SK-N-SH (cell line): ENCODE results near the gene SYT5. TPM values are rescaled to one million over a fixed set of nuclear protein-coding genes. Genes with fewer than 3 reads are reported as not detected.

Source experiments
- CTCF ChIA-PET: fragments of 300-600, 350-600 bp; formaldehyde crosslinking; extraction: SDS; loops from one replicate; lab custom pipeline; 2021; lab: Yijun Ruan, JAX
- POLR2A ChIA-PET: fragments of 350-600 bp; sonication (Branson Sonifier 250); formaldehyde crosslinking; extraction: SDS; loops from one replicate; lab custom pipeline; 2020; ENCODE audit warnings: antibody characterized with exemption, inconsistent platforms; lab: Yijun Ruan, JAX
- DNase-seq: peaks from one replicate; pipeline ENCODE4 v3.0.0; 2012
- H2AFZ ChIP-seq: fragments of 200-600 bp; sonication (generic); 2 replicates; pipeline ENCODE4 v1.8.1; 2016; ENCODE audit warnings: antibody characterized with exemption, mild to moderate bottlenecking, low read depth
- H3F3A ChIP-seq: fragments of 200-600 bp; sonication (generic); replicated peaks from 2 replicates; pipeline ENCODE3; 2016; ENCODE audit warnings: antibody characterized with exemption, mild to moderate bottlenecking; ENCODE audit not compliant: insufficient read depth
- H3K27ac ChIP-seq, 2 experiments: fragments of 200-500 bp in 1 of 2; fragments of 200-600 bp in 1 of 2; sonication (Bioruptor generic) in 1 of 2; sonication (generic), shearing (Covaris generic) in 1 of 2; 2 replicates each; pipeline versions ENCODE4 v1.5.1 to v1.6.1; 2014 to 2016; ENCODE audit warnings: low read depth in 2 of 2, inconsistent platforms in 1 of 2, low read length in 1 of 2, mild to moderate bottlenecking in 1 of 2, mixed read lengths in 1 of 2
- H3K27me3 ChIP-seq: fragments of 200-600 bp; sonication (generic), shearing (Covaris generic); 2 replicates; pipeline ENCODE4 v1.6.1; 2016; ENCODE audit warnings: mixed run types; ENCODE audit not compliant: insufficient read depth
- H3K36me3 ChIP-seq, 2 experiments: fragments of 200-500 bp in 1 of 2; fragments of 200-600 bp in 1 of 2; sonication (Bioruptor generic) in 1 of 2; sonication (generic) in 1 of 2; replicated peaks in 1 of 2; 2 replicates each; pipeline versions ENCODE3 to v1.5.1; 2014 to 2016; ENCODE audit warnings: low read length in 1 of 2, mild to moderate bottlenecking in 1 of 2; ENCODE audit not compliant: insufficient read depth in 2 of 2, control insufficient read depth in 1 of 2
- H3K4me1 ChIP-seq, 2 experiments: fragments of 200-500 bp in 1 of 2; fragments of 200-600 bp in 1 of 2; sonication (Bioruptor generic) in 1 of 2; sonication (generic), shearing (Covaris generic) in 1 of 2; 2 replicates each; pipeline versions ENCODE4 v1.5.1 to v1.6.1; 2014 to 2016; ENCODE audit warnings: low read depth in 1 of 2, low read length in 1 of 2, mixed run types in 1 of 2; ENCODE audit not compliant: insufficient read depth in 2 of 2, control insufficient read depth in 1 of 2
- H3K4me2 ChIP-seq: fragments of 200-600 bp; sonication (generic), shearing (Covaris generic); 2 replicates; pipeline ENCODE4 v1.6.1; 2017; ENCODE audit warnings: mixed run types
- H3K4me3 ChIP-seq, 2 experiments: fragments of 200-500 bp in 1 of 2; fragments of 200-600 bp in 1 of 2; sonication (Bioruptor generic) in 1 of 2; sonication (generic), shearing (Covaris generic) in 1 of 2; 2 replicates each; pipeline versions ENCODE4 v1.5.1 to v1.8.1; 2014 to 2016; ENCODE audit warnings: low read depth in 2 of 2, inconsistent platforms in 1 of 2, low read length in 1 of 2, mild to moderate bottlenecking in 1 of 2, mixed read lengths in 1 of 2, moderate library complexity in 1 of 2
- H3K79me2 ChIP-seq: fragments of 200-600 bp; sonication (generic); 2 replicates; pipeline ENCODE4 v1.8.1; 2017; ENCODE audit warnings: mild to moderate bottlenecking; ENCODE audit not compliant: insufficient read depth
- H3K9ac ChIP-seq: fragments of 200-600 bp; sonication (generic); 2 replicates; pipeline ENCODE4 v1.6.1; 2017; ENCODE audit warnings: mixed run types
- H3K9me2 ChIP-seq: fragments of 200-600 bp; sonication (generic); 2 replicates; pipeline ENCODE4 v1.6.1; 2017; ENCODE audit warnings: mixed run types
- H3K9me3 ChIP-seq: fragments of 200-600 bp; sonication (generic); 2 replicates; pipeline ENCODE4 v1.6.1; 2017; ENCODE audit warnings: mixed run types, mild to moderate bottlenecking, moderate library complexity
- H4K20me1 ChIP-seq: fragments of 200-600 bp; sonication (generic); 2 replicates; pipeline ENCODE4 v1.6.1; 2017; ENCODE audit warnings: mild to moderate bottlenecking, mixed run types; ENCODE audit not compliant: insufficient read depth
- CHD2 ChIP-seq: fragments of 150-350 bp; IDR thresholded peaks from 2 replicates; pipeline ENCODE4 v1.6.1; 2018; ENCODE audit warnings: low read length; ENCODE audit not compliant: partially characterized antibody
- CTCF ChIP-seq: fragments of 200-600 bp; sonication (generic); IDR thresholded peaks from 2 replicates; pipeline ENCODE4 v1.6.1; 2017; ENCODE audit warnings: antibody characterized with exemption, mild to moderate bottlenecking, moderate library complexity
- ELF1 ChIP-seq: IDR thresholded peaks from 2 replicates; pipeline ENCODE4 v1.4.0; 2012
- EZH2phosphoT487 ChIP-seq: fragments of 200-600 bp; sonication (generic); IDR thresholded peaks from 2 replicates; pipeline ENCODE4 v1.6.1; 2017; ENCODE audit warnings: low read depth, mixed run types, mild to moderate bottlenecking, antibody characterized with exemption, moderate library complexity, borderline replicate concordance
- FOXM1 ChIP-seq: IDR thresholded peaks from 2 replicates; pipeline ENCODE4 v1.4.0; 2012; ENCODE audit warnings: low read depth, mild to moderate bottlenecking
- GABPA ChIP-seq: IDR thresholded peaks from 2 replicates; pipeline ENCODE4 v1.4.0; 2012; ENCODE audit warnings: low read depth, mild to moderate bottlenecking
- IRF3 ChIP-seq: fragments of 150-350 bp; IDR thresholded peaks from 2 replicates; pipeline ENCODE4 v1.6.1; 2016; ENCODE audit warnings: mild to moderate bottlenecking, low read depth, low read length
- JUND ChIP-seq: IDR thresholded peaks from 2 replicates; pipeline ENCODE4 v1.4.0; 2012
- MEF2A ChIP-seq: IDR thresholded peaks from 2 replicates; pipeline ENCODE4 v1.4.0; 2012; ENCODE audit warnings: low read depth, borderline replicate concordance
- RAD21 ChIP-seq: IDR thresholded peaks from 2 replicates; pipeline ENCODE4 v1.6.1; 2012; ENCODE audit warnings: mild to moderate bottlenecking, low read length
- RCOR1 ChIP-seq: fragments of 150-350 bp; IDR thresholded peaks from 2 replicates; pipeline ENCODE4 v1.6.1; 2017; ENCODE audit warnings: antibody characterized with exemption, low read length
- RXRA ChIP-seq: IDR thresholded peaks from 2 replicates; pipeline ENCODE4 v1.4.0; 2012; ENCODE audit warnings: low read depth, mild to moderate bottlenecking, borderline replicate concordance
- TCF12 ChIP-seq: IDR thresholded peaks from 2 replicates; pipeline ENCODE4 v1.4.0; 2012
- TEAD4 ChIP-seq: IDR thresholded peaks from 2 replicates; pipeline ENCODE4 v1.4.0; 2012; ENCODE audit warnings: mild to moderate bottlenecking, borderline replicate concordance; ENCODE audit not compliant: insufficient read depth
- ZBTB33 ChIP-seq: IDR thresholded peaks from 2 replicates; pipeline ENCODE4 v1.4.0; 2012; ENCODE audit warnings: low read depth, borderline replicate concordance
- WGBS: methylation state at CpG from one replicate; pipeline ENCODE4 v1.1.6; 2017; ENCODE audit warnings: low lambda C conversion rate; 5-methylcytosine and 5-hydroxymethylcytosine counted together
- polyA plus RNA-seq, 3 experiments: library from polyadenylated mRNA; depleted of rRNA; stranded (reverse); fragments of >200 nt; gene quantifications; 2 replicates each; pipeline ENCODE4 v1.2.3, GENCODE V29; 2012
- TF ChIP-seq, protein P1 (sequence below): fragments of 150-350 bp; IDR thresholded peaks from 2 replicates; pipeline ENCODE4 v1.6.1; 2017; ENCODE audit warnings: antibody characterized with exemption, low read length, low read depth, borderline replicate concordance

The SYT5 gene
- polyA plus RNA-seq, 1 of the 3 experiments (the other 2 are of a cell fraction) = 0.21 TPM

DNA sequence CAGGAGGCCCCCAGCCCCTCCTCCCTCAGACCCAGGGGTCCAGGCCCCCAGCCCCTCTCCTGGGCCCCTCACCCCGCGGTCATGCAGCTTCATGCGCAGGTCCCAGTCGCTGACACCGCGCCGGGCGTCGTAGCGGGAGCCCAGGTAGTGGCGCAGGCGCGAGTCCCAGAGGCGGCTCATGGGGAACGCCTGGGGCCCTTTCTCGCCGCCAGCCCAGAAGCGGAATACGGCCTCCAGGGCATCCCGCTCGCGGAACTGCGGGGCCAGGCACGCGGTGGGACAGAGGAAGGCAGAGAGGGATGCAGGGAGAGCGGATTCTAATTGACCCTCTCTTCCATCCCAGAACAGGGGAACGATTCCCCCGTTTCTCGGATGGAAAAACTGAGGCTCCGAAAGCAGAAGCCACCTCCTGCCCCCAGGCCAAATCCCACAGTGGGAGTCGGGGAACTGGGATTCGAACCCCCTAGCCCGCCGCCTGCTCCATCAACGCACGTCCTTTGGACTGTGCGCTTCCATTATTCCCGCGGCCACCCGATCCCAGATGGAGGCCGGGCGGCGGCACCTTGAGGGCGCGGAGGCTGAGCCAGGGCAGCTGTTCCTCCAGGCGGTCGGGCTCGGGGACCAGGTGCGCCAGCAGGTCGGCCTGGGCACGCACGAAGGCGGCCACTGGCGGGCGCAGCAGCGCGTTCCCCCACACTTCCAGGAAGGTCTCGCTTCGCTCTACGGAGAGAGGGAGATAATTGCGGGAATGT lies 18.3 kb downstream of the SYT5 start:
- H3F3A ChIP-seq = peaks cover 7% of the 10 kb centered on the region
- H3K4me1 ChIP-seq = peaks cover 0 to 4% of the 10 kb centered on the region in 2 experiments; a peak in 1 of 4 replicates
- no peaks in the 10 kb centered on the region for H3K9me3 ChIP-seq
- ChIA-PET CTCF (interaction anchor here (0.6 to 3.8 kb wide), 9 partner anchors 16 to 471 kb away, joined by 3 to 116 read pairs (median 4); partner anchors contain the start of gene PPP1R12C), POLR2A (no interaction called here)
- no peak overlapping the region for H3K27ac ChIP-seq
- no peak overlapping the region for H3K4me2 ChIP-seq
- no peaks in the 10 kb centered on the region for H3K36me3 ChIP-seq
- no peak for DNase-seq
- peaks cover 21% of the 10 kb centered on the region for H3K27me3 ChIP-seq
- no peaks in the 10 kb centered on the region for H3K9me2 ChIP-seq
- no peak overlapping the region for H3K9ac ChIP-seq
- H4K20me1 ChIP-seq = no peaks in the 10 kb centered on the region
- H2AFZ ChIP-seq = no peak overlapping the region
- no peaks in the 10 kb centered on the region for H3K79me2 ChIP-seq
- 22% methylated on average over 31 of the region's 61 CpGs for WGBS
- TF ChIP-seq, protein P1, sequence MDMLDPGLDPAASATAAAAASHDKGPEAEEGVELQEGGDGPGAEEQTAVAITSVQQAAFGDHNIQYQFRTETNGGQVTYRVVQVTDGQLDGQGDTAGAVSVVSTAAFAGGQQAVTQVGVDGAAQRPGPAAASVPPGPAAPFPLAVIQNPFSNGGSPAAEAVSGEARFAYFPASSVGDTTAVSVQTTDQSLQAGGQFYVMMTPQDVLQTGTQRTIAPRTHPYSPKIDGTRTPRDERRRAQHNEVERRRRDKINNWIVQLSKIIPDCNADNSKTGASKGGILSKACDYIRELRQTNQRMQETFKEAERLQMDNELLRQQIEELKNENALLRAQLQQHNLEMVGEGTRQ = no peak
- TF ChIP-seq TEAD4 = no peak
- TF ChIP-seq EZH2phosphoT487 = no peak
- no peak for TF ChIP-seq ZBTB33
- no peak for TF ChIP-seq RCOR1
- no peak overlapping the region for H3K4me3 ChIP-seq

- ChIA-PET CTCF (interaction anchor here (0.7 to 3.8 kb wide), 32 partner anchors 8 to 471 kb away, joined by 3 to 116 read pairs (median 4); partner anchors contain the start of genes PPP1R12C, PPP6R1 and SYT5), POLR2A (interaction anchor here (0.9 to 1.1 kb wide), 2 partner anchors 98 to 247 kb away, joined by 3 read pairs; partner anchors contain the start of genes PPP6R1 and UBE2S)
- TF ChIP-seq, protein P1 = no peak
- TF ChIP-seq CHD2 (no peak), CTCF (no peak), JUND (no peak), GABPA (no peak), RAD21 (no peak), MEF2A (no peak), FOXM1 (no peak), ELF1 (no peak), RCOR1 (no peak), TCF12 (no peak), IRF3 (no peak), ZBTB33 (no peak), RXRA (no peak)
Observed at GRCh38 chr19:55160986-55161365, 19.1 kb downstream of the SYT5 start.

More at GRCh38 chr19:55160986-55161365, 19.1 kb downstream of the SYT5 start:
- Histone ChIP-seq H3F3A (peaks cover 7% of the 10 kb centered on the region), H3K79me2 (no peaks in the 10 kb centered on the region), H3K4me1 (peaks cover 0 to 12% of the 10 kb centered on the region in 2 experiments; a peak in 1 of 4 replicates), H3K27ac (no peak overlapping the region), H3K4me2 (no peak overlapping the region), H3K27me3 (peaks cover 21% of the 10 kb centered on the region), H3K36me3 (no peaks in the 10 kb centered on the region), H3K9ac (no peak overlapping the region), H3K4me3 (no peak overlapping the region), H4K20me1 (no peaks in the 10 kb centered on the region), H2AFZ (no peak overlapping the region), H3K9me3 (no peaks in the 10 kb centered on the region), H3K9me2 (no peaks in the 10 kb centered on the region)
- no peak for DNase-seq
- WGBS = 0% methylated on average over 2 of the region's 32 CpGs
